ENCODE measurements around the gene CNGB1. TPM values are rescaled to one million over a fixed set of nuclear protein-coding genes. Genes with fewer than 3 reads are reported as not detected.

CNGB1 gene
- total RNA-seq, 1 donor from 2014 or later = not detected

GRCh38 chr16:57937861-57938260, 33.1 kb downstream of the CNGB1 start:
- TF ChIP-seq CTCF (IDR thresholded peaks at IDR 0.05; ENCODE audit: unreplicated experiment) = no peak
- Mint-ChIP-seq H3K9me3 (ENCODE audit: low read depth) (no peaks in the 10 kb centered on the region), H3K27me3 (peaks cover 10% of the 10 kb centered on the region), H3K27ac (no peak overlapping the region), H3K4me1 (ENCODE audit: low read depth) (no peaks in the 10 kb centered on the region), H3K4me3 (ENCODE audit: low read depth) (no peak overlapping the region), H3K36me3 (ENCODE audit: insufficient read depth) (no peaks in the 10 kb centered on the region)
- DNase-seq (ENCODE audit: low spot score, unreplicated experiment) = no peak

- Mint-ChIP-seq H3K36me3 (ENCODE audit: insufficient read depth) (no peaks in the 10 kb centered on the region), H3K9me3 (ENCODE audit: low read depth) (no peaks in the 10 kb centered on the region), H3K4me1 (ENCODE audit: low read depth) (no peaks in the 10 kb centered on the region), H3K27me3 (peaks cover 8% of the 10 kb centered on the region), H3K27ac (no peak overlapping the region), H3K4me3 (ENCODE audit: low read depth) (no peak overlapping the region)
- no peak for DNase-seq (ENCODE audit: low spot score, unreplicated experiment)
- TF ChIP-seq CTCF (IDR thresholded peaks at IDR 0.05; ENCODE audit: unreplicated experiment) = no peak
Measured at GRCh38 chr16:57935904-57936303, 35.0 kb downstream of the CNGB1 start.

- Mint-ChIP-seq H3K9me3 (ENCODE audit: low read depth) (no peaks in the 10 kb centered on the region), H3K36me3 (ENCODE audit: insufficient read depth) (no peaks in the 10 kb centered on the region), H3K4me1 (ENCODE audit: low read depth) (no peaks in the 10 kb centered on the region), H3K27me3 (no peaks in the 10 kb centered on the region), H3K4me3 (ENCODE audit: low read depth) (no peak overlapping the region), H3K27ac (no peak overlapping the region)
- no peak for TF ChIP-seq CTCF (IDR thresholded peaks at IDR 0.05; ENCODE audit: unreplicated experiment)
- no peak for DNase-seq (ENCODE audit: low spot score, unreplicated experiment)
Measured at GRCh38 chr16:57930533-57930932, 40.4 kb downstream of the CNGB1 start.

- TF ChIP-seq CTCF (IDR thresholded peaks at IDR 0.05; ENCODE audit: unreplicated experiment) = no peak
- H3K27me3 Mint-ChIP-seq = peaks cover 3% of the 10 kb centered on the region
- no peak overlapping the region for H3K4me3 Mint-ChIP-seq (ENCODE audit: low read depth)
- no peaks in the 10 kb centered on the region for H3K9me3 Mint-ChIP-seq (ENCODE audit: low read depth)
- no peak for DNase-seq (ENCODE audit: low spot score, unreplicated experiment)
- no peak overlapping the region for H3K27ac Mint-ChIP-seq
- no peaks in the 10 kb centered on the region for H3K36me3 Mint-ChIP-seq (ENCODE audit: insufficient read depth)
- H3K4me1 Mint-ChIP-seq (ENCODE audit: low read depth) = no peaks in the 10 kb centered on the region
Measured at GRCh38 chr16:57929250-57929649, 41.7 kb downstream of the CNGB1 start.

GRCh38 chr16:57926041-57926440, 44.9 kb downstream of the CNGB1 start:
- no peaks in the 10 kb centered on the region for H3K36me3 Mint-ChIP-seq (ENCODE audit: insufficient read depth)
- H3K9me3 Mint-ChIP-seq (ENCODE audit: low read depth) = no peaks in the 10 kb centered on the region

More at GRCh38 chr16:57926041-57926440, 44.9 kb downstream of the CNGB1 start:
- no peak for TF ChIP-seq CTCF (IDR thresholded peaks at IDR 0.05; ENCODE audit: unreplicated experiment)
- H3K4me3 Mint-ChIP-seq (ENCODE audit: low read depth) = no peak overlapping the region
- DNase-seq (ENCODE audit: low spot score, unreplicated experiment) = no peak
- no peak overlapping the region for H3K27ac Mint-ChIP-seq
- no peaks in the 10 kb centered on the region for H3K4me1 Mint-ChIP-seq (ENCODE audit: low read depth)
- peaks cover 7% of the 10 kb centered on the region for H3K27me3 Mint-ChIP-seq
